ENCODE results near the gene ZMYND8.

Gene ZMYND8

GRCh38 chr20:47330071-47330470, 26.4 kb downstream of the ZMYND8 start:
- H3K4me3 ChIP-seq (ENCODE audit: low read depth, low read length) = no peak overlapping the region
- DNase-seq (ENCODE audit: low read depth, low spot score) = no peak

DNA sequence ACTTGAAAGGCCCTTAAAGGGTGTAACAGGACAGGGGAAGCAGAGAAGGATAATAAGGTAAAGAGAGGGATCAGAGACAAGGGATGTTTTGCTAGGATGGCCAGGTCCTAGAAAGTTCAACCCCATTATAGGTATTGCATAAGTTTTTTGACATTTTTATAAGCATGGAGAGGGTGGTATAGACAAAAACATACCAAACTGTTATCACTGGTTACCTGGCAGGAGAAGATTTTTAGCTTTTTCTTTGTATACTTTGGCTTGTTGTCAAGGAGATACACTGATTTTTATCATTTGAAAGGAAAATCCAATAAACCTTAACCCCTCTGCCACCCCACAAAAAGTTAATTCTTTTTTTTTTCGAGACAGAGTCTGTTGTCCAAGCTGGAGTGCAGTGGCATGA, 28.4 kb downstream of the ZMYND8 start:
- TF ChIP-seq, protein P1, sequence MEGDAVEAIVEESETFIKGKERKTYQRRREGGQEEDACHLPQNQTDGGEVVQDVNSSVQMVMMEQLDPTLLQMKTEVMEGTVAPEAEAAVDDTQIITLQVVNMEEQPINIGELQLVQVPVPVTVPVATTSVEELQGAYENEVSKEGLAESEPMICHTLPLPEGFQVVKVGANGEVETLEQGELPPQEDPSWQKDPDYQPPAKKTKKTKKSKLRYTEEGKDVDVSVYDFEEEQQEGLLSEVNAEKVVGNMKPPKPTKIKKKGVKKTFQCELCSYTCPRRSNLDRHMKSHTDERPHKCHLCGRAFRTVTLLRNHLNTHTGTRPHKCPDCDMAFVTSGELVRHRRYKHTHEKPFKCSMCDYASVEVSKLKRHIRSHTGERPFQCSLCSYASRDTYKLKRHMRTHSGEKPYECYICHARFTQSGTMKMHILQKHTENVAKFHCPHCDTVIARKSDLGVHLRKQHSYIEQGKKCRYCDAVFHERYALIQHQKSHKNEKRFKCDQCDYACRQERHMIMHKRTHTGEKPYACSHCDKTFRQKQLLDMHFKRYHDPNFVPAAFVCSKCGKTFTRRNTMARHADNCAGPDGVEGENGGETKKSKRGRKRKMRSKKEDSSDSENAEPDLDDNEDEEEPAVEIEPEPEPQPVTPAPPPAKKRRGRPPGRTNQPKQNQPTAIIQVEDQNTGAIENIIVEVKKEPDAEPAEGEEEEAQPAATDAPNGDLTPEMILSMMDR (IDR thresholded peaks at IDR 0.05; ENCODE audit: low read depth, low read length) = no peak
- in situ Hi-C loops (cut with HindIII; ENCODE audit: low sequenced_read_pairs) = no loop called here
- DNase-seq (ENCODE audit: low read depth, low spot score) = no peak
- no peak overlapping the region for H3K4me3 ChIP-seq (ENCODE audit: low read depth, low read length)

More at GRCh38 chr20:47330071-47330470, 26.4 kb downstream of the ZMYND8 start:
- TF ChIP-seq, protein P1 (IDR thresholded peaks at IDR 0.05; ENCODE audit: low read depth, low read length) = no peak
- in situ Hi-C loops (cut with HindIII; ENCODE audit: low sequenced_read_pairs) = no loop called here

GRCh38 chr20:47327711-47328110, 28.8 kb downstream of the ZMYND8 start:
- DNase-seq (ENCODE audit: low read depth, low spot score) = no peak
- TF ChIP-seq, protein P1 (IDR thresholded peaks at IDR 0.05; ENCODE audit: low read depth, low read length) = no peak
- H3K4me3 ChIP-seq (ENCODE audit: low read depth, low read length) = no peak overlapping the region
- in situ Hi-C loops (cut with HindIII; ENCODE audit: low sequenced_read_pairs) = no loop called here

DNA sequence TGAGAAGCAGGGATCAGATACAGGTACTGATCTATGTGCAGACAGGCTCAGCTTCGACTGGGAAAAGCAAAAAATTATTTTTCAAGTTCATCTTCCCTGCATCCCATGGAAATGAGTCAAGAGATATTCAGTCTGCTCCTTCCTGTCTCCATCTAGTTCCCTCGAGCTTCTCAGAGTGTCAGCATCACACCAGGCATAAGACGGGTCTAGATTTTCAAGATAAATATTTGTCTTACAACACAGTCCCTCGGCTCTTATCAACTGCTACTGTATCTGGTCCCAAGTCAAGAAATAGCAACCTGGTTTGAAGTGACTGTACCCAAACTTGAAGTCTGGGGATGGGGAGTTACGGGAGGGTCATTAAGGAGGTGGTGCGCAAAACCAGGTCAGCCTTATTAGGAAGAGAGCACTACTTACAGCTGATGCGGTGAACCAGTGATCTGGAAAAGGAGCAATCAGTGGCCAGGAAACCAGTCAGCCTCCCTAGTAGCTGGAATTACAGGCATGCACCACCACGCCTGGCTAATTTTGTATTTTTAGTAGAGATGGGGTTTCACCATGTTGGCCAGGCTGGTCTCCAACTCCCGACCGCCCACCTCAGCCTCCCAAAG, 29.7 kb downstream of the ZMYND8 start:
- H3K4me3 ChIP-seq (ENCODE audit: low read depth, low read length) = no peak overlapping the region
- TF ChIP-seq, protein P1 (IDR thresholded peaks at IDR 0.05; ENCODE audit: low read depth, low read length) = no peak
- in situ Hi-C loops (cut with HindIII; ENCODE audit: low sequenced_read_pairs) = no loop called here
- peak; percentile 73 for DNase-seq (ENCODE audit: low read depth, low spot score)

DNA sequence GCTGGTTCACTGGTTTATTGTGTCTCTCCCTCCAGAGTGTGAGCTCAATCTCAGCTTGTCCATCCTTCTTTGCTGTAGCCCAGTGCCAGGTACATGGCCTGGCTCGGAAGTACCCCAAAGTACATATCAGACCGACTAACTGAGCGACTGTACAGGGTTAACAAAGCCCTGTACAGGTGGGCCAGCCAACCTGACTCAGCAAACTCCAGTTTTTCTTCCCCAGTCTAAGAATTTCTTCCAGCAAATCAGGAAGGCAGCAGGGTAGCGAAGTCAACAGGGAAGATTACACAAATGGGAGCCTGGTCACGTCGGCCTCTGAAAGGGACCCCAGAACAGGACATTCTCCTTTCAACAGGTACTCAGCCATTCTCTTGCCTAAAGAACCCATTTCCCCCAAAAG, 31.3 kb downstream of the ZMYND8 start:
- no peak for DNase-seq (ENCODE audit: low read depth, low spot score)
- TF ChIP-seq, protein P1 (IDR thresholded peaks at IDR 0.05; ENCODE audit: low read depth, low read length) = no peak
- in situ Hi-C loops (cut with HindIII; ENCODE audit: low sequenced_read_pairs) = no loop called here
- no peak overlapping the region for H3K4me3 ChIP-seq (ENCODE audit: low read depth, low read length)

- no peak overlapping the region for H3K4me3 ChIP-seq (ENCODE audit: low read depth, low read length)
Measured at GRCh38 chr20:47320990-47321805, 35.3 kb downstream of the ZMYND8 start.

More at GRCh38 chr20:47320990-47321805, 35.3 kb downstream of the ZMYND8 start:
- DNase-seq (ENCODE audit: low read depth, low spot score) = no peak
- in situ Hi-C loops (cut with HindIII; ENCODE audit: low sequenced_read_pairs) = no loop called here
- TF ChIP-seq, protein P1 (IDR thresholded peaks at IDR 0.05; ENCODE audit: low read depth, low read length) = no peak

All from astrocyte of the spinal cord (primary cell).